GM12878 (cell line): ENCODE measurements around the gene SPRY2. TPM values are rescaled to one million over a fixed set of nuclear protein-coding genes. Genes with fewer than 3 reads are reported as not detected.
A peak's percentile ranks its signal among the peaks of the same experiment; 100 is the strongest.

ENCODE experiments used
- ASH2L ChIP-seq: fragments of 300-600, 200-600 bp; sonication (generic); IDR thresholded peaks from 2 replicates; pipeline ENCODE4 v1.6.1; 2017; ENCODE audit warnings: low read depth, mild to moderate bottlenecking, borderline replicate concordance
- BCLAF1 ChIP-seq: fragments of 450-650 bp; IDR thresholded peaks from 2 replicates; pipeline ENCODE4 v1.6.1; 2017; ENCODE audit warnings: antibody characterized with exemption, mild to moderate bottlenecking, moderate library complexity
- EP300 ChIP-seq, 2 experiments: fragments of 150-350 bp in 1 of 2; IDR thresholded peaks; 2 replicates each; pipeline ENCODE4 v1.6.1; 2011 to 2012; ENCODE audit warnings: low read depth in 2 of 2, low read length in 2 of 2, borderline replicate concordance in 1 of 2, improper control_type of control experiment in 1 of 2, inconsistent platforms in 1 of 2; ENCODE audit not compliant: control insufficient read depth in 1 of 2
- HDGF ChIP-seq: fragments of 450-650 bp; IDR thresholded peaks from 2 replicates; pipeline ENCODE4 v1.6.1; 2016; ENCODE audit warnings: antibody characterized with exemption
- IRF5 ChIP-seq: fragments of 450-650 bp; IDR thresholded peaks from 2 replicates; pipeline ENCODE4 v1.6.1; 2017; ENCODE audit warnings: borderline replicate concordance
- MTA2 ChIP-seq: fragments of 450-650 bp; IDR thresholded peaks from 2 replicates; pipeline ENCODE4 v1.6.1; 2016; ENCODE audit warnings: low read depth, mild to moderate bottlenecking, moderate library complexity
- MYC ChIP-seq: IDR thresholded peaks from 2 replicates; pipeline ENCODE4 v1.6.1; 2011; ENCODE audit warnings: mild to moderate bottlenecking, low read length, moderate library complexity, inconsistent platforms; ENCODE audit not compliant: insufficient read depth, insufficient replicate concordance, insufficient read length, severe bottlenecking
- POU2F2 ChIP-seq: IDR thresholded peaks from 3 replicates; pipeline ENCODE4 v1.6.1; 2011; ENCODE audit warnings: low read depth, mild to moderate bottlenecking, low read length, borderline replicate concordance
- PRDM15 ChIP-seq: fragments of 450-650 bp; formaldehyde crosslinking; IDR thresholded peaks from 2 replicates; pipeline ENCODE4 v1.4.0; 2020; ENCODE audit warnings: mild to moderate bottlenecking, moderate library complexity
- RBBP5 ChIP-seq: fragments of 200-600 bp; sonication (generic); conservative IDR thresholded peaks from 2 replicates; pipeline ENCODE4 v1.6.1; 2016
- REST ChIP-seq: IDR thresholded peaks from 2 replicates; pipeline ENCODE4 v1.6.1; 2012; ENCODE audit warnings: mild to moderate bottlenecking, low read depth, low read length
- SMAD1 ChIP-seq: fragments of 450-650 bp; IDR thresholded peaks from 2 replicates; pipeline ENCODE4 v1.6.1; 2018; ENCODE audit warnings: mild to moderate bottlenecking, low read depth; ENCODE audit not compliant: partially characterized antibody
- SMAD5 ChIP-seq: IDR thresholded peaks from 2 replicates; pipeline ENCODE4 v1.6.1; 2016; ENCODE audit warnings: antibody characterized with exemption, low read depth
- SRF ChIP-seq, 2 experiments: IDR thresholded peaks; 2 replicates each; pipeline ENCODE4 v1.6.1; 2011; ENCODE audit warnings: low read depth in 2 of 2, low read length in 2 of 2, mild to moderate bottlenecking in 1 of 2, moderate library complexity in 1 of 2
- TAF1 ChIP-seq: IDR thresholded peaks from 2 replicates; pipeline ENCODE4 v1.6.1; 2011; ENCODE audit warnings: mild to moderate bottlenecking, low read depth, low read length, borderline replicate concordance
- TCF7 ChIP-seq: IDR thresholded peaks from 2 replicates; pipeline ENCODE4 v1.6.1; 2014; ENCODE audit warnings: antibody characterized with exemption, borderline replicate concordance
- YBX1 ChIP-seq: fragments of 450-650 bp; IDR thresholded peaks from 2 replicates; pipeline ENCODE4 v1.6.1; 2016; ENCODE audit warnings: antibody characterized with exemption
- YY1 ChIP-seq: IDR thresholded peaks from 2 replicates; pipeline ENCODE4 v1.6.1; 2011; ENCODE audit warnings: low read depth, mild to moderate bottlenecking, low read length
- polyA plus RNA-seq, 11 experiments: library from polyadenylated mRNA; depleted of rRNA in 4 of 11; unstranded in 6 of 11; stranded (reverse) in 5 of 11; fragments of >200 nt; fragmentation: Nextera tagmentation in 4 of 11; fragmentation: Illumina TruSeq in 1 of 11; extraction: Ambion mirVana in 4 of 11; extraction: Trizol in 1 of 11; gene quantifications; 1 replicate in 1 of 11; 2 replicates in 10 of 11; pipeline versions ENCODE4 v1.2.1 to v1.2.3, GENCODE V29; 2011 to 2016; ENCODE audit warnings: inconsistent platforms in 2 of 11, missing spikeins in 2 of 11, low read depth in 1 of 11
- total RNA-seq, 4 experiments: library from RNA; depleted of rRNA in 3 of 4; stranded (reverse); fragments of >200 nt in 3 of 4; fragmentation: Illumina TruSeq in 1 of 4; extraction: Trizol in 1 of 4; gene quantifications; 2 replicates each; pipeline versions ENCODE4 v1.2.1 to v1.2.3, GENCODE V29; 2013 to 2021

SPRY2 gene
- total and polyA plus RNA-seq, 10 of the 15 experiments (the other 5 are each of a cell fraction or from before 2014, with no cell fraction given), result 1.8 to 82.1 (median 9.2) TPM

GRCh38 chr13:80341101-80341755 lies at the start of gene SPRY2 (continued):
- TF ChIP-seq PRDM15 (CRISPR knock-in tag), result no peak
- peak; percentile 34 to 38; a peak in 1 of 4 replicates for TF ChIP-seq EP300 (IDR thresholded peaks at IDR 0.05; ENCODE audit: borderline replicate concordance in 1 of 2, control insufficient read depth in 1 of 2, low read depth in 2 of 2, low read length in 2 of 2)
- no peak for TF ChIP-seq TCF7
- TF ChIP-seq IRF5, result no peak
- TF ChIP-seq BCLAF1, result peak; percentile 55; the same call in 1 of the 2 replicates
- TF ChIP-seq REST, result no peak
- TF ChIP-seq YBX1, result no peak
- no peak for TF ChIP-seq SMAD5
- no peak for TF ChIP-seq SRF (IDR thresholded peaks at IDR 0.05; ENCODE audit: low read depth in 2 of 2, low read length in 2 of 2)
- TF ChIP-seq TAF1, result no peak
- TF ChIP-seq RBBP5, result no peak
- TF ChIP-seq MTA2, result 0 out of 2 replicates have a peak, but pooled peaks have one; percentile 11
- TF ChIP-seq ASH2L, result no peak
- TF ChIP-seq YY1, result peak; percentile 57; the same call in 1 of the 2 replicates
- TF ChIP-seq MYC, result no peak
- TF ChIP-seq POU2F2, result no peak; the same call in 2 of the 3 replicates
- TF ChIP-seq HDGF, result no peak
- TF ChIP-seq SMAD1, result no peak
